Activated CD4-positive, alpha-beta T cell treated with anti-CD3 and anti-CD28 coated beads, Interleukin-2, amount 50 U/mL, for 48 hours (primary cell): ENCODE data around the gene NEMP2.

Source experiments
- DNase-seq, 2 experiments: peaks; one replicate each; pipeline ENCODE4 v3.0.0-alpha.2; 2020

Gene NEMP2

GRCh38 chr2:190455358-190456095 lies 79.0 kb downstream of the NEMP2 start:
- no peak for DNase-seq

- no peak for DNase-seq
These were observed 79.7 kb downstream of the NEMP2 start for GRCh38 chr2:190454795-190455194.
